ENCODE measurements around the gene FAM228B.
"Not testable (repeated sequence)": the region's sequence is repeated elsewhere in the genome, so short reads cannot be mapped to it uniquely, and the experiment has no call there.

Gene FAM228B

DNA sequence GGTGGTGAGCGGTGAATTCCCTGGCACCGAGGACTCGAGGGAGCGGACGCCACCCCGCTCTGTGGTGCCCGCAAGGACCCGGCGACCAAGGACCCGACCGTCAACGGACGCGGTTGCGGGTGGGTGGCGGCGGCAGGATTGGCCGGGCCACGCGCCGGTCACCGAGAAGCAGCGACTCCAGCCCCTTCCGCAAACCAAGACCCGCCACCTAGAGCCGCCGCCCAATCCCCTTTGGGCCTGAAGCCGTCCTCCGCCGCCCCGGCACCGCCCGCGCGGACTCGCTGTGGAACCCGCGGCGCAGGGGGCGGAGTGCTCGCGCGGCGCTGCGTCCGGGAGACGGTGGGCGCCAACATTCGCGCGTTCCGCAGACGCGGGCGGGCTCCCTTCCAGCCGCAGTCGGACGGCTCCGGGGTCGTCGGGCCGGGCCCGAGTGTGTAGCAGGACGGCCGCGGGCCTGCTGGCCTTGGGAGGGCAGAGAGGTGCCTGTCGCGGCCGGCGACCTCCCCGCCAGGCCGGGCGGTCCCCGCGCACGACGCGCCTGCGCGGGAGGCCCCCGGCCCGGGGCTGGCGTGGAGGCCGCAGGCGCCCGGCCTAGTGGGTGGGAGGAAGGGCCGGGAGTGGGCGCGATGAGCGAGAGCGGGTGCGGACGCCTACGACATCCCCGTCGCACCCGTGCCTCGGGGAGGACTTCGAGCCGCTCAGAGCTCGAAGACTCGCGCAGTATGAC lies at the start of gene FAM228B, which contains the start of gene PFN4:
Gene FAM228B (plus strand): TSS at position 275 of the 727 bp plus-strand sequence. CDS start 893 bp downstream, outside the sequence.
Gene PFN4 (minus strand): TSS at position 140 of the 727 bp plus-strand sequence. CDS start 799 bp downstream, outside the sequence.
- peak; percentile 58 for DNase-seq

GRCh38 chr2:24073816-24074215 lies 49.5 kb upstream of the FAM228B start:
- no peak for DNase-seq

DNA sequence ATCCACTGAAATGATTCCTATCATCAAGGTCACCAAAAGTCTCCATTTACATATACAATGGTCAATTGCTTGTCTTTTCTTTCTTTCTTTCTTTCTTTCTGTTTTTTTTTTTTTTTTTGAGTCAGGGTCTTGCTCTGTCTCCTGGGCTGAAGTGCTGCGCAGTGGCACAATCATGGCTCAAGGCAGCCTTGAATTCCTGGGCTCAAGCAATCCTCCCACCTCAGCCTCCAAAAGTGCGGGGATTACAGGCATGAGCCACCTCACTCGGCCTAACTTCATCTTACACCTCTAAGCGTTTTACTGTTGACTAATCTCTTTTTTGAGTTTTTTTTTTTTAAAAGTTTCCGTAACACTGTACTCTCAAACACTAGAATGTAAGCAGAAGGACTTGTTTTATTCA lies 48.0 kb upstream of the FAM228B start:
- no peak for DNase-seq

DNA sequence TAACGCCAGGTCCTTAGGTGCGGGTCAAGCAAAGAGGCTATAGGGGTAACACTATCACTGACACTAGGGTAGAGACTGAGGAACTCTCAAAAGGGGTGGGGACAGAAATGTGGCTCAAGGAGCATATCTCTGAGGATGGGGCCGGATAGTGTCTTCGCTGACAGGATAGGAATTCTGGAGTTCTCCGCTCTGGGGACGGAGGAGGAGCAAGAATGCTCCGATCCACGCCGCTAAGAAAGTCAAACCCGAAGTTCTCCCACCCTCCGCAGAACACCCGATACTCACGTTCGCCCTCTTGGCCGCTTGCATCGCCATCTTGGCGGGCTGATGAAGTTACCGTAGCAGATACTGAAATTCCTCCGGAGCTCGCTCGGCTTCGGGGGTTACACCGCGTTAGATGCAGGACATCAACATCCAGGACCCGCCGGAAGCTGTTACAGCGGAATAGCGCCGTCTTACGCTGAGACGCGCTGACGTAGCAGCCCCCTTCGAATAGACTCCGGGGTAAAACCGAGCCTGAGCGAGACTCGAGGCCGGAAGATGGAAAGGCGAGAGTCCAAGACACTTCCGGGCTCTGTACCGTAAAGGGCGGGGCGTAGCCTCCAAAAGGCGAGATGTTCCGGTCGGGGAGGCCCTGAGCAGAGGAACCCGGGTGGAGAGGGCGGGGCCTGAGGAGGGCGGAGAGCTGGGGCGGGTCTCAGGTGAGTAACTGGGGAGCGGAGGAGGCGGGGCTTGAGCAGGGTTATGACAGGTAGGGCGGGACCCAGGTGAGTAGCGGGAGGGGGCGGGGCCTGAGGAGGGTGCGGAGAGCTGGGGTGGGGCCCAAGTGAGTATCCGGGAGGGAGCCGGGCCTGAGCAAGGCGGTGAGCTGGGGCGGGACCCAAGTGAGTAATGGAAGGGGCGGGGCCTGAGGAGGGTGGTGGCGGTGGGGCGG lies 47.1 kb upstream of the FAM228B start, which contains the start of gene SF3B6:
Gene SF3B6 (minus strand): TSS at position 412 of the 934 bp plus-strand sequence. CDS start 97 bp downstream, at position 315.
- DNase-seq: peak; percentile 99

DNA sequence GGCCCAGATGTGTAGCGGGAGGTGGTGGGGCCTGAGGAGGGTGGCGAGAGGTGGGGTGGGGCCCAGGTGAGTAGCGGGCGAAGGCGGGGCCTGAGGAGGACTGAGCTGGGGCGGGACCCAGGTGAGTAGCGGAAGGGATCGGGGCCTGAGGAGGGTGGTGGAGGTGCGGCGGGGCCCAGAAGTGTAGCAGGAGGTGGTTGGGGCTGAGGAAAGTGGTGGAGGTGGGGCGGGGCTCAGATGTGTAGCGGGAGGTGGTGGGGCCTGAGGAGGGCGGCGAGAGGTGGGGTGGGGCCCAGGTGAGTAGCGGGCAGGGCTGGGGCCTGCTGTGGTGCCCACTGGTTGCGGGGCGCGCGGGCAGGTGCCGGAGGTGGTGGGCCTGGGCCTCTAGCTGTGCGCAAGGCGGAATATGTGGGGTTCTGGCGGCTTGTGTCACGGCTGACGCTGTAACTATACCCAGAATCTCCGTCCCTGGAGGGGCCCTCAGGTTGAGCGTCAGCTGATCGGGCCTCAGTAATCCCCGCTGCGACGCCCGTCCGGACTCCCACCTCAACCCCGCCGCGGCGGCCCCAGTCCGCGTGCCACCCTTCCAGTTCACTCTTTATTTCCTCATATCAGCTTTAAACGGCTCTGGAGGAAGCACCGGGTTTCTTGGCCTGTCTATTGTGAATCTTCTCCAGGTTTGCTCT lies 46.3 kb upstream of the FAM228B start:
- no peak for DNase-seq

DNA sequence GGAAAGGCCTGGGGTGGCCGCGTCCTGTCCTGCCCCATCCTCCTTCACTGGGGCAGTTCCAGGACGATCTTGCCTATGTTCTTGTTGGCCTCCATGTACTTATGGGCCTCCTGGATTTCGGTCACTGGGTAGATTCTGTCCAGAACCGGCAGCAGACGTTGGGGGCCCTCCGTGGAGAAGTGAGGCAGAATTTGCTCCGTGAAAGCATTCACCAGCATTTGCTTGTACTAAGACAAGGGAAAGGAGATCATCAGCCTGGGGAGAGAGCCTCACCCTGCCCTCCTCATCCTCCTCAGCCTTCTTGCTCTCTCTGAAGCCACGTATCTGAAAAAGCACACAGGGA lies 45.8 kb upstream of the FAM228B start:
- no peak for DNase-seq

DNA sequence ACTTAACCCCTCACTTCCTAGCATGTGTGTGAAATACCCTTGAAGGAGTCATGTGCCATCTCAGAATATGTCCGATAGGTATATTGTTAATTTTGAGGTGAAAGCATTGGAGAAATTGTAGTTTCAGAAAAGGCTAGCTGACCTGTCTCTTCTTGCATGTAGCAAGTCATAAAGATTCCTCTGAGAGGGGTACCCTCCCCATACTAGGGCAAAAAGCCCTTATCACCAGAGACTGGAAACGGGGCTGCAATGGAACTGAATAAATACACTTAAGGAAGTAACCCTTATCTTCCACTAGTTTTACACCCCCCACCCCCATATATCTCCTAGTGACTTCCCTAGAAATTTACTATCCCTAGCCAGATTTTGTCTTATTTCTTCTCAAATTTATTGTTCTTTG lies 45.4 kb upstream of the FAM228B start:
- no peak for DNase-seq

- peak; percentile 52 for DNase-seq
These were observed 42.6 kb upstream of the FAM228B start for GRCh38 chr2:24080701-24081100.

GRCh38 chr2:24082787-24083566 lies 40.3 kb upstream of the FAM228B start:
- DNase-seq: no peak

DNA sequence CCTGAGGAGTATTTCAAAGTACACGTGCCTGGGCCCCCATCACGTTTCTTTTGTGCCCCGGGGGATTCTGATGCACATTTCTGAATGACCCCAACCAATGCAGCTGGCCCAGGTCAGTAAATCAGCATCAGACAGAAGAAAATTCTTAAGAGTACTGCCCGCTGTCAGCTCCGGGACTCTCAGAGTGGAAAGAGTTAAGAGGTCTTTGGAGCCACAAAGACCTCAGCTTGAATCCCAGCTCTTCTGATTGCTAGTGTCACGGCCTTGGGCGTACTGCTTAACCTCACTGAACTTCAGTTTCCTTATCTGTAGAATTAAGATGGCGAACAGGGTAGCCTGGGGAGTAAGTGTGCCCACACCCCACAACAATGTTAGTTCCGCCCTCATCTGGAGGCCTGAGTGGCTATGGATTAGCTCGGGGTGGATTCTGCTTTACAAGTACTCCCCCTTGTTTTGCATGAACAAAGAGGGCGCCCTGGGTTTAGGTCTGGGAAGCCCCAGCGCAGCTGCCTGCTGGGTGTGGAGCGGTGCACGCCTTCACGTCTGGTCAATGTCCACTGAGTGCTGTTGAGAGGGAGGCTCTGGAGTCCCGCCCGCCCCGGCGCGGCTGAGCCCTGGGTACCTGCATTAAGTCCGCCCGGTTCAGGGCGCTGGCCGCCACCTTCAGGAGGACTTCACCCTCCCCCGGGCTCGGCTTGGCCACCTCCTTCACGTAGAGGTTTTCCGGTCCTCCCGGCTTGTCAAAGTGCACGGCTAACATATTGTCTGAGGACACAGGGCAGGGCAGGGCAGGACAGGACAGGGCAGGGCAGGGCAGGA lies 39.5 kb upstream of the FAM228B start:
- peak; percentile 58 for DNase-seq

DNA sequence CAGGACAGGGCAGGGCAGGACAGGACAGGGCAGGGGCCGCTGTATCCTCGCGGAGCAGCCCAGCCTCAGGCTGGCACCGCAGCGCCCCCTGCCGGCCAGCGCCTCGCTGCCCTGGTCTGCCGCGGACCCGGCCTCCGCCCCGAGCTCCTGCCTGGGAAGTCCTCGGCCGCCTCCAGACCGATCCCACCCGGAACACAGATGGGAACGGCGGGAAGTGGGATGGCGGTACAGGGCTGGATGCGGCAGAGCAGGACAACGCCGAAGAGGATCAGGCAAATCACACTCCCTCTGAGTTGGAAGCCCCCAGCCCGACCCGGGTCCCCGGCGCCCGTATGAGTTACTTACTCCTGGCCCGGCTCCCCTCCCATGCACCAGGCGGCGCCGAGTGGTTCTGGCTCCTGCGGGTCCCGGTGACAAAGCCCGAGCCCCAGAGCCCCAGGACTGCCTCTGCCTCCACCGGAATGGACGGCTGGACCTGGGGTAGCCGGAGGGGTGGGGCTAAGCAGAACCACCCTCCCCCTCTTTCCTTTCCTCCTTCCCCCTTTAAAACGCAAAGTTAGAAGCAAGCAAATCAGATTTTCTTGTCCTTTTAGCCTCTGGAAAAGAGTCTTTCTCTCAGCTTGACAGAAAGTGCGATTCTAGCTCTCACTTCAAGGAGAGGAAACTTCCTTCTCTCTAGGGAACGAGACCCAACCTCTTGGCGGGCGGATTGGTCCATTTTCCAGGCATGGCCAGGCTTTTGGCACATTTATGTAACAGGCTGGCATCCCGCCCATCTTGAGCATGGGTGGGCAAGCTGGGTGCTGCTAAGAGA lies 38.7 kb upstream of the FAM228B start, which contains the start of gene TP53I3:
Gene TP53I3 (minus strand): TSS at position 449 of the 814 bp plus-strand sequence. CDS start 508 bp downstream, outside the sequence.
- peak; percentile 59 for DNase-seq

DNA sequence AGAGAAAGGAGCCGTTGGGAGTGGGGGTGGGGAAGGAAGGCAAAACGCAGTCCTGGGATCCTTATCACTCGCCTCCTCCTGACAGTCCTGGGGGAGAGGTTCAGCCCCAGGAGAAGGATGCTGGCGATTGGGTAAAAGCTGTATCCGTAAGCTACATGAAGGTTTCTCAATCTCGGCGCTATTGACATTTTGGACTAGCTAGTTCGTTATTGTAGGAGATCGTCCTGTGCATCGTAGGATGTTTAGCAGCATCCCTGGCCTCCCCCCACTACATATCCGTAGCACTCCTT lies 38.1 kb upstream of the FAM228B start:
- DNase-seq: no peak

DNA sequence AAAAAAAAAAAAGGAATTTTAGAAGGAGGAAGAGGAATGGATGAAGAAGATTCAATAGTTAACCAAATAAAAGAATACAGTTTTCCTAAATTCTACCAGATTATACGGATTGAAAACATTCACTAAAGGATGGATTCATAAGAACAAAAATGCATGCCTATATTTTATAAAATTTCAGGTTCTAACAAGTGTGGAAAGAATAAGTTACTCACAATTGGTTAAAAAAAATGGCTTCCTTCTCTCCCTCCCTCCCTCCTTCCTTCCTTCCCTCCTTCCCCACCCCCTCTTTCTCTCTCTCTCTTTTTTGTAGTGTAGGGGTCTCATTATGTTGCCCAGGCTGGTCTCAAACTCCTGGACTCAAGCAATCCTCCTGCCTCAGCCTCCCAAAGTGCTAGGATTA lies 37.0 kb upstream of the FAM228B start:
- DNase-seq: no peak

- no peak for DNase-seq
These were observed 36.2 kb upstream of the FAM228B start for GRCh38 chr2:24087032-24087431.

DNA sequence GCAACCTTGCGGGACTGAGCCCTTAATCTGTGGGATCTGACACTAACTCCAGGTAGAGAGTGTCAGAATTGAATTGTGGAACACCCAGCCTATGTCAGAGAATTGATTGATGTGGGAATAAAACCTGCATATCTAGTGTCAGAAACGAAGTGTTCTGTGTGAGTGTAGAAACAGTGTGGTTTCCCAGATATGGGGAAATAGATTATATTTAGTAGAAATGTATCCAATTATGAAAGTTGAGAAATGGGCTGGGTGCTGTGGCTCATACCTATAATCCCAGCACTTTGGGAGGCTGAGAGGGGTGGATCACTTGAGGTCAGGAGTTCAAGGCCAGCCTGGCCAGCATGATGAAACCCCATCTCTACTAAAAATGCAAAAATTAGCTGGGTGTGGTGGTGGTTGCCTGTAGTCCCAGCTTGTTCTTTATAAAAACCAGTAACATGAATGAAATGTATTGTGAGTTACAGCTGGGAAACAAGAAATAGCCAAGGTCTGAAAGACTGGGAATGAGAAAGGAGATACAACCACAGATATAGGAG lies 34.4 kb upstream of the FAM228B start:
- no peak for DNase-seq

- not testable (repeated sequence) for DNase-seq
These were observed 30.0 kb upstream of the FAM228B start for GRCh38 chr2:24093270-24093669.

GRCh38 chr2:24095171-24095677 lies 28.0 kb upstream of the FAM228B start:
- DNase-seq: not testable (repeated sequence)

DNA sequence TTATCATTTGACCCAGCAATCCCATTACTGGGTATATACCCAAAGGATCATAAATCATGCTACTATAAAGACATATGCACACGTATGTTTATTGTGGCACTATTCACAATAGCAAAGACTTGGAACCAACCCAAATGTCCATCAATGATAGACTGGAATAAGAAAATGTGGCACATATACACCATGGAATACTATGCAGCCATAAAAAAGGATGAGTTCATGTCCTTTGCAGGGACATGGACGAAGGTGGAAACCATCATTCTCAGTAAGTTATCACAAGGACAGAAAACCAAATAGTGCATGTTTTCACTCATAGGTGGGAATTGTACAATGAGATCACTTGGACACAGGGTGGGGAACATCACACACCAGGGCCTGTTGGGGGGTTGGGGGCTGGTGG lies 22.5 kb upstream of the FAM228B start:
- not testable (repeated sequence) for DNase-seq

DNA sequence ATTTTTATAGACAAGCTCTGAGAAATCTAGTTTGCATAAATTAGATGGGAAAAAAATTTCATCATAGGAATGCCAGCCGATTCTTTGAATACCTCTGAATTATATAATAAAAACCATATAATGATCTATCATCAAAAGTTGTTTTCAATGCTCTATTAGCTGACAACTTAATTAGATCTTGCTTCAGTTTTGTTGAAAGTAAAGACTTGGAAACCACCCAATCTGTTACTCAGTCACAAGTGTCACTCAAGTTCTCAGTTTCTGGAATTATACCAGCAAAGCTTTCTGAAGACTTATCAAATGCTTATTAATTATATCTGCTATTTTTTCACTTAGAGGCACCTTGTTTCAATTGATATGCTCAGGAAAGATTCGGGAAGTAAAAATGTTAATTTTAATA lies 21.3 kb upstream of the FAM228B start:
- no peak for DNase-seq

DNA sequence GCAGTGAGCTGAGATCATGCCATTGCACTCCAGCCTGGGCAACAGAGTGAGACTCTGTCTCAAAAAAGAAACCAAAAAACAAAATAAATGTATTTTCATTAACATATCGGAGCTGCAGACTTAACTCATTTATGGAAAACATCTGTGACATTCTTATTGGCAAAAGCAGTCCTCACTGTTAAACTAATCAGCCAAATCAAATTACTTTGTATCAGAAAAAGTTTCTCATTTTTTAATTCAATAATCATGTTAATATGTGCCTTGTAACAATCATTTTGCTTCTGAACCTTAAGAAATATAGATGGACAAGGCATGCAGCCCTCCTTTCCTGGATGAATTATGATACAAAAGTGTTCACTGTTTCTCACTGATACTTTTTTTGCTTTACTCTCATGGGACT lies 20.6 kb upstream of the FAM228B start:
- DNase-seq: no peak
